Globus pallidus (tissue), 1 donor: ENCODE measurements around the gene SUCO.
"Not testable (repeated sequence)": the region's sequence is repeated elsewhere in the genome, so short reads cannot be mapped to it uniquely, and the experiment has no call there.

Source experiments
- DNase-seq: peaks from one replicate; pipeline ENCODE4 v3.0.0-alpha.2; 2015; ENCODE audit warnings: low spot score

The SUCO gene

GRCh38 chr1:172532700-172533512, at the start of gene SUCO:
SUCO (plus strand) TSS chr1:172533150; CDS start chr1:172533436, 286 bp downstream.
- peak; percentile 100 for DNase-seq

DNA sequence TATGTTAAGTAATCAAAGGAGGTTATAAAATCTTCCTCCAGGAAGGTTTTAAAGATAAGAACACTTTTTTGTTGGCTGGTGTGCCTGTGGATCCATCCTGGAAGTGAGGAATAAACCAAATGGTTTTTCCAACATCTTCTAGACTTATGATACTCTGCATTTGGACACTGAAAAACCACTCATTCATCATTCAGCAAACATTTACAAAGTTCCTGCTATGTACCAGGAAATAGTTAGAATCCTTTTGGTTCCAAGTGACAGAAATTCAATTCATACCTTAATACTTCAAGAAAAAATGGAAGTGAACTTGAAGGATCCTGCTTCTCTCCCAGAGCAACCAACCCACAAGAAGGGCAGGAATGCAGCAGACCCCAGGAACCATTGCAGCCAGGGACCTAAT, 49.5 kb upstream of the SUCO start:
- no peak for DNase-seq

DNA sequence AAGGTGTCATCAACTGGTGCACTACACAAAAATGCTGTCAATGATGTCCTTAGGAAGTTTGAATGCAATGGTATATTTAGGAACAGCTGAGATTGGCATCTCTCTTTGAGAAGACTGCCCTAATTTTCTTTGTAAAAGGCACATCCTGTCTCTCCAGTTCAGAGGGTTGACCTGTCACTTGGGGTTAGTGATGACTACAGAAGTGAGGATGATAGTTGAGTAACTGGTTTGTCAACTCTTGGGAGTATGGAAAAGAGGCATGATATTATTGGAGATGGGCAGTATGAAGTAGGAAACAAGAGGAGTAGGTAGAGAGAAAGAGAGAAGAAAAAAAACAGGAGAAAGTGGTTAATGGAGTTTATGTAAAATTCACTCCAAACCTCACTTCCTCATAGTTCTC, 48.7 kb upstream of the SUCO start:
- no peak for DNase-seq

GRCh38 chr1:172485626-172486025, 47.3 kb upstream of the SUCO start:
- DNase-seq, result no peak

GRCh38 chr1:172486805-172487454, 46.0 kb upstream of the SUCO start:
- no peak for DNase-seq

GRCh38 chr1:172487550-172487949, 45.4 kb upstream of the SUCO start:
- no peak for DNase-seq

DNA sequence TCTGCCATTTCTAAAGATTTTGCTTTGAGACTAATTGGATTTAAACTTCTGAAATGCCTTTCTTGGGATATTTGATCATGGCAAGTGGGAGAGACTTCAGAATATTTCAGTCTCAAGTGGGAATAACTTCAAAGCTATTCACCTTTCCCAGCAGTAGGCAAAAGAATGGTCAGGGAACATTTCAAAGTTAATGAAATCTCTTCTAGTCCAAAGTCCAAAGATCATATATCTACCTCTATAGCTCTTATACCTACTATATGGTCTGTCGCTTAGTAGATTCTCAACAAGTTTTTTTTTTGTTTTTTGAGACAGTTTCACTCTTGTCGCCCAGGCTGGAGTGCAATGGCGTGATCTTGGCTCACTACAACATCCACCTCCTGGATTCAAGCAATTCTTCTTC, 44.6 kb upstream of the SUCO start:
- no peak for DNase-seq

GRCh38 chr1:172489847-172490246, 43.1 kb upstream of the SUCO start:
- DNase-seq, result no peak

DNA sequence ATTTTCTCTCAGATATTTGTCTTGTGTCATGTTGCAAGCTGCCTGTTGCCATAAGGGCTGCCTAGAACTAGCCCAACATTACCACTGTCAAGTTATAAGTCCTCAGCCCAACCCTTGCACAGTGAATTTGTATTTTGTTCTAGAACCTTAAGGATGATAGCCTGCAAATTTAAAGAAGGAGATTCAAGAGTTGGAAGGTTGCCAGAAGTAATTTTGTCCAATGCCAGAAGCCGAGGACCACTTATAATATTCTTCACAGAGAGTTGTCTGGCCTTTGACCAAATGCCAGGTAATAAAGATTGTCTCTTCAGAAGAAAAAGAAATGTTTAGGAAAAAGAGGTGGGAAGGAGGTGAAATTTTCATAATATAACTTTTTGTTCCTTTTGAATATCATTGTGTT, 40.5 kb upstream of the SUCO start:
- no peak for DNase-seq

DNA sequence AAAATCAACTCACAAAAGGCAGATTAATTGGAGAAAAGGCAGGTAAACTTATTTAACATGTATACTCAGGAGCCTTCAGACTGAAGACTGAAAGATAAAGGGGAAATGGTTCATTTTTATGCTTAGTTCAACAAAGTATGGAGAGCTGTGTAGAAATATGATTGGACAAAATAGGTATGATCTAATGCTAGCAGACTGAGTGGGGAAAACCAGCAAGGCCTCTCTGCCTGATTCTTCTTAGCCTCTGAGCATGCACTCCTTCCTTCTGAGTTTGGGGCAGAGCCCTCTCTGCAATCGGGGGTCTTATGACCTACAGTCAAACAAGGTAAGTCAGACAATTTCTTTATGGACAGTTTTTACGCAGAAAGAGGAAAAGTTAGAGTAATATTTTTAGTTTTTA, 38.8 kb upstream of the SUCO start:
- no peak for DNase-seq

DNA sequence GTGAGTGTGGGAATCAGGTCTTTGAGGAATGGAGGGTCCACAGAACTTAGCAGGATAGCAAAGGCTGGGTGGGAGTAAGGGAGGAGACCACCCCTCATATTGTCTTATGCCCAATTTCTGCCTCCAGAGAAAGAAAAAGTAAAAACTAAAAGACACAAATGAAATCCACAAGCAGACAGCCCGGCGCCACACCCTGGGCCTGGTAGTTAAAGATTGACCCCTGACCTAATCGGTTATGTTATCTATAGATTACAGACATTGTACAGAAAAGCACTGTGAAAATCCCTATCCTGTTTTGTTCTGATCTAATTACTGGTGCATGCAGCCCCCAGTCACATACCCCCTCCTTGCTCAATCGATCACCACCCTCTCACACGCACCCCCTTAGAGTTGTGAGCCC, 36.8 kb upstream of the SUCO start:
- not testable (repeated sequence) for DNase-seq

DNA sequence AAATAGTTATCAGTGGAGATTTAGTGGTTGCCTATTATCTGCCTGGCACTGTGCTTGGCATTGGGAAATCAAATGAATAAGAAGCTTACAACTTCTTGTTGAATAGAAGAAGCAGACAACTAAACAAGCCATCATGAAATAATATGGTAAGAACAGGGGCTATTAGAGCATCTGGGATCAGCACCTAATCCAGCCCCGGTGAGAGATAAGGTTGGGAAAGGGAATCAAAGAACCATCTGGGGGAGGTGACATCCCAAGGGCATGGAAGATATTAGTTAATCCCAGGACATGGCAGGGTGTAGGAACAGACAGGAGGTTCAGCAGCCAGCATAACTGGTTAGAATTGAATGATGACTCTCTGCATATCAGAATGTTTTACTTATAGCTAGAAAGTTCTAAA, 36.3 kb upstream of the SUCO start:
- no peak for DNase-seq

DNA sequence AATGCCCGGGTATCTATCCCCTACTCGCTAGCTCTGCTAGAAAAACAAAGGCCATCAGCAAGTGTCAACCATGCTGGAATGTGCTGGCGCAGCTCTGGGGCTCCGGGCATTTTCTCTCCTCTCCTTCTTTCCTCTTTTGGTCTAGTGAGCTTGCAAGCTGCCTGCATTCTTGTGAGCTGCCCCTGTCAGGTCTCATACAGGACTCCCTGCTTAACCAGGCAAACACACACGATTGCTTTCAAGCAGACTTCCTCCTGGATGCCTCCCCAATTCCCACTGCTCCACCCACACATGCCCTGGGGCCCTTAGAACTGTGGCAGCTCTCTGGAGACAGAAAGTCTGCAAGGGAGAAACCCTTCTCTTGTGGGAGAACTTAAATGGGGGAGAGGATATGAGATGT, 35.7 kb upstream of the SUCO start:
- DNase-seq, result no peak

GRCh38 chr1:172498857-172499256, 34.1 kb upstream of the SUCO start:
- no peak for DNase-seq

- no peak for DNase-seq
Measured at GRCh38 chr1:172499636-172500141, 33.3 kb upstream of the SUCO start.

GRCh38 chr1:172500207-172500606, 32.7 kb upstream of the SUCO start:
- DNase-seq, result no peak

DNA sequence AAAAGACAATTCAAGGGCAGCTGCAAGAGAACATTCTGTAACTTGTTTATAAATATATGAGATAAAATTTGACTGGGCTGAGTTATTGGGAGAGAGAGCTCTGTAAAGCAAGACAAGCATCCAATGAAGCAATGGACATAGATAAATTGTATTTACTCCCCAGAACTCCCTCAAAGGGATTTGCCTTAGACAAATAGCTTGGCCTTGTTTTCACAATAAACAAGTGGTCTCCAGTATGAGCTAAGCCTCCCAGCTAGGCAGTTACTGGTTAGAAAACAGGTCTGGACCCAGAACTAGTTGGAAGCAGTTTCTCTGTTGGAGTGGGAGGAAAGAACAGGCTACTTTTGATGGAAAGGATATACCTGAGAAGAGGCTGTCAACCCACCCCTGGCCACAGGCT, 25.2 kb upstream of the SUCO start:
- DNase-seq, result no peak

GRCh38 chr1:172510479-172510878, 22.5 kb upstream of the SUCO start:
- DNase-seq, result no peak

- no peak for DNase-seq
Measured at GRCh38 chr1:172512591-172512990, 20.4 kb upstream of the SUCO start.

GRCh38 chr1:172513479-172513878, 19.5 kb upstream of the SUCO start:
- no peak for DNase-seq

DNA sequence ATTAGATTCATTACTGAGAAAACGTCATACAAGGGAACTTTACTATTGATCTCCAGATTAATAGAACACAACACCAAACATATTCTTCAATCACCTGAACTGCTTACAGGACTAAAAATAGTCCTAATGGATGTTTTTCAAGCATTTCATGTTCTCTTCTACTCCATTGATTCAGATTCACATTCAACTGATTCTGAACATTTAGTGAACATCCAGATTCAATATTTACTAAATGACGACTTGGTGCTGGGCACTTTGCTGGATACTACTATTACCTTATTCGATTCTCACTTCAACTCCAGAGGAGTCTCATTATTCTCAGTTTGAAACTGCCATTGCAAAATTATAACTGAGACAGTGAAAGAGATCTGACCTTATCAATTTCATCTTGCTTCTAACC, 18.8 kb upstream of the SUCO start:
- no peak for DNase-seq

DNA sequence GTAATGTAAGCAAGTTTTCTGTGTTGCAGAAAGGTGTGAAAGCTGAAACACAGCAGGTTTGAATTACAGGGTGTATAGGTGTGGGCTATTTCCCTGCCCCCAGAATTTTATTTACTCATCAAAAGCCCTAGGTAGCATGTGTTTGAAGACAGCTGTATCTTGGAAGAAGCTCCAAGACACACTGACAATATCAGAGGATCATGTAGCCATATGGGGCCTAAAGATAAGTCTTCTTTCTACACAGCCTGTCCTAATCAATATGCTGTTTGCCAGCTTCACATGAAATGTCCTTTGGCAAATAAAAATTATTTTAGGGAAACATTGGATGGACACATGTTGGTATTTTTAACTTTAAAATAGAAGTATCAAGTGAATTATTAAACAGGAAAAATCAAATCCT, 17.5 kb upstream of the SUCO start:
- no peak for DNase-seq

DNA sequence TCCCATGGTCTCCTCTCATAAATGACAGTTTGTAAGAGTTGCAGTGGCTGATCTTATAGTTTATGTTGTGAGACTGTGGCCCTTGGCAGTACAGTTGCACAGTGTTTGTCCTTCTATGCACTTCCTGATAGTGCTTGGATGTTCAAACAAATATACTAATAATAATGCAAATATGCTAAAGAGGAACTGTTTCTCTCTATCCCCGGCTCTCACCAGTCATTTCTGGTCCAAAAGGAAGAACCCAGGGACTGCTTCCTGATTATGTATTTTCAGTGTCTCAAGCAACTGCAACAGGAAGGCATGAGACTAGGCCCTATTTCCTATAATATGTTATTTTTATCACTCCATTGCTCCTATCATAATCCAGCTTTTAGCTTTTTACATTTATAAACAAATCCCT, 17.0 kb upstream of the SUCO start:
- no peak for DNase-seq

DNA sequence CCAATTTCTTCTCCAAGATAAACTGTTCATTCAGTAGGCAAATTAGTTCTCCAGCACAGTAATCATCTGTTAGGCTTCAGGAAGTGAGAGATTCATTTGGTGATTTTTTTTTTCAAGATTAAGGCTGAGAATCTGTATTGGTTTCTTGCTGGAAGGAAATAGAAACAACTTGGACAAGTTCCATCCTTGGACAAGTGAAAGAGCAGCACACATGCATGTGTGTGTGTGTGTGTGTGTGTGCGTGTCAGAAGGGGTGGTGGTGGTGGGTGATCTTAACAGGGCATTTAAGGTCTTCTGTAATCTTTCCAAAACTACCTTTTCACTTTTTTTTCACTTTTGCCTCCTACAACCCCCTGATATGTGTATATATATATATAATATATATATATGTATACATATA, 15.9 kb upstream of the SUCO start:
- no peak for DNase-seq
